ENCODE results near the gene TSPAN18. TPM values are rescaled to one million over a fixed set of nuclear protein-coding genes. Genes with fewer than 3 reads are reported as not detected.

Gene TSPAN18
- total RNA-seq, 1 experiment from 2014 or later = not detected

DNA sequence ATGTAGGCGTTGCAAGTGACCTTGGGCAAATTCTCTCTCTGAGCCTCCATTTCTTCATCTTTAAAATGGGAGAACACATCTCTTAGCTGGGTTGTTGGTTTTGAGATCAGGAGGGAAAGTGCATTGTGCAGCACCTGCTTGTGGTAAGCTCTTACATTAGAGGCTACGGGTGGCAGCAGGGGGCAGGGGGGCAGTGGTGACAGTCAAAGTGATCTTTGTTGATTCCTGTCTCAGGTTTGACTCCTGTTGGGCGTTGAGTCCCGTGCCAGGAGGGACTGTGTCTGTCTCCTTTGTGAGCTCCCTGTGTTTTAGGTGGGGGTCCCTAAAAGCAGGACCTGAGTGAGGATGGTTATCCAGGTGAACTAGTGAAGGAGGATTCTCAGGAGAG, 122.2 kb downstream of the TSPAN18 start:
- no peaks in the 10 kb centered on the region for H3K9me3 ChIP-seq (ENCODE audit: low read length)
- no peak overlapping the region for H3K4me3 ChIP-seq (ENCODE audit: low read length)
- no peak overlapping the region for H3K4me2 ChIP-seq (ENCODE audit: low read length)
- no peak for ATAC-seq
- no peak for DNase-seq
- intact Hi-C loops (cut with micrococcal nuclease) = no loop called here
- H3K4me1 ChIP-seq (ENCODE audit: insufficient read depth, low read length) = peaks cover 14% of the 10 kb centered on the region
- H3K27me3 ChIP-seq (ENCODE audit: low read length) = no peaks in the 10 kb centered on the region
- no TSS peak for BruUV-seq (replicated peaks)
- H3F3A ChIP-seq (ENCODE audit: low read length, unreplicated experiment) = no peaks in the 10 kb centered on the region
- CTCF ChIA-PET = no interaction called here
- POLR2A ChIA-PET (ENCODE audit: unreplicated experiment) = no interaction called here
- H3K27ac ChIP-seq (ENCODE audit: low read length) = no peak overlapping the region
- TF ChIP-seq CTCF (conservative IDR thresholded peaks at IDR 0.05; ENCODE audit: low read depth, low read length) (no peak), EZH2 (IDR thresholded peaks at IDR 0.05; ENCODE audit: low read length, unreplicated experiment) (no peak), EZH2phosphoT487 (IDR thresholded peaks at IDR 0.05; ENCODE audit: borderline replicate concordance, low read length) (no peak)
- H3K79me2 ChIP-seq (ENCODE audit: low read length) = no peaks in the 10 kb centered on the region
- no peak overlapping the region for H2AFZ ChIP-seq (ENCODE audit: low read length)
- no peaks in the 10 kb centered on the region for H4K20me1 ChIP-seq (ENCODE audit: low read length)
- no peaks in the 10 kb centered on the region for H3K9me2 ChIP-seq (replicated peaks; ENCODE audit: low read length)
- H3K9ac ChIP-seq (ENCODE audit: low read length) = no peak overlapping the region
- H3K36me3 ChIP-seq (ENCODE audit: low read depth, low read length) = no peaks in the 10 kb centered on the region

GRCh38 chr11:44849424-44849823, 122.7 kb downstream of the TSPAN18 start:
- Histone ChIP-seq H3K9me3 (ENCODE audit: low read length) (no peaks in the 10 kb centered on the region), H3K27ac (ENCODE audit: low read length) (no peak overlapping the region), H2AFZ (ENCODE audit: low read length) (no peak overlapping the region), H3K36me3 (ENCODE audit: low read depth, low read length) (no peaks in the 10 kb centered on the region), H3K4me1 (ENCODE audit: insufficient read depth, low read length) (peaks cover 18% of the 10 kb centered on the region), H4K20me1 (ENCODE audit: low read length) (no peaks in the 10 kb centered on the region), H3K9ac (ENCODE audit: low read length) (no peak overlapping the region), H3K4me2 (ENCODE audit: low read length) (no peak overlapping the region), H3K79me2 (ENCODE audit: low read length) (no peaks in the 10 kb centered on the region), H3K9me2 (replicated peaks; ENCODE audit: low read length) (no peaks in the 10 kb centered on the region), H3F3A (ENCODE audit: low read length, unreplicated experiment) (no peaks in the 10 kb centered on the region), H3K27me3 (ENCODE audit: low read length) (no peaks in the 10 kb centered on the region), H3K4me3 (ENCODE audit: low read length) (no peak overlapping the region)
- POLR2A ChIA-PET (ENCODE audit: unreplicated experiment) = no interaction called here
- no peak for TF ChIP-seq EZH2 (IDR thresholded peaks at IDR 0.05; ENCODE audit: low read length, unreplicated experiment)
- no peak for TF ChIP-seq EZH2phosphoT487 (IDR thresholded peaks at IDR 0.05; ENCODE audit: borderline replicate concordance, low read length)
- TF ChIP-seq CTCF (conservative IDR thresholded peaks at IDR 0.05; ENCODE audit: low read depth, low read length) = no peak
- CTCF ChIA-PET = no interaction called here
- no TSS peak for BruUV-seq (replicated peaks)
- DNase-seq = no peak
- intact Hi-C loops (cut with micrococcal nuclease) = no loop called here
- ATAC-seq = no peak

DNA sequence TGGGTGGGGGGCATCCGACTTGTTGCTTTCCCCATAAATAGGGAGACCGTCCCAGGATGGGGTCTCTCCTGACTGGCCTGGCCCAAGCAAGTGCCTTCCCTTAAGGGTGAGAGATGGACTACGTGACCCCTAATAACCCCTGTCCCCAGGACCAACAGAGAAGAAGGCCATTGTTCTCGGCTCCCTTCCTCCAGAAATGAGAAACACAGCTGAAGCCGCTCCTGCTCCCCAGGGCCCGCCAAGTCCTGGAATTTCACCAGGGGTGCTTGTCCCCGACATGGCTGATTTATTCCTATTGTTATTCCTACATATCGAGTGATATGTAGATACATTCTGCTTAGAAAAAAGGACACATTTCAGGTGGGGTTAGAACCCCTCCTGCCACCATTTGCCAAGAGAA, 123.2 kb downstream of the TSPAN18 start:
- Histone ChIP-seq H3K9ac (ENCODE audit: low read length) (no peak overlapping the region), H3K36me3 (ENCODE audit: low read depth, low read length) (no peaks in the 10 kb centered on the region), H2AFZ (ENCODE audit: low read length) (no peak overlapping the region), H3K79me2 (ENCODE audit: low read length) (no peaks in the 10 kb centered on the region), H3K9me3 (ENCODE audit: low read length) (no peaks in the 10 kb centered on the region), H3K9me2 (replicated peaks; ENCODE audit: low read length) (no peaks in the 10 kb centered on the region), H3K4me2 (ENCODE audit: low read length) (no peak overlapping the region), H4K20me1 (ENCODE audit: low read length) (no peaks in the 10 kb centered on the region), H3K4me3 (ENCODE audit: low read length) (no peak overlapping the region), H3K27me3 (ENCODE audit: low read length) (no peaks in the 10 kb centered on the region), H3F3A (ENCODE audit: low read length, unreplicated experiment) (no peaks in the 10 kb centered on the region), H3K27ac (ENCODE audit: low read length) (no peak overlapping the region), H3K4me1 (ENCODE audit: insufficient read depth, low read length) (peaks cover 23% of the 10 kb centered on the region)
- ATAC-seq (no peak), DNase-seq (no peak)
- ChIA-PET POLR2A (ENCODE audit: unreplicated experiment) (no interaction called here), CTCF (no interaction called here)
- no TSS peak for BruUV-seq (replicated peaks)
- intact Hi-C loops (cut with micrococcal nuclease) = no loop called here
- TF ChIP-seq EZH2 (IDR thresholded peaks at IDR 0.05; ENCODE audit: low read length, unreplicated experiment) = no peak
- TF ChIP-seq EZH2phosphoT487 (IDR thresholded peaks at IDR 0.05; ENCODE audit: borderline replicate concordance, low read length) = no peak
- no peak for TF ChIP-seq CTCF (conservative IDR thresholded peaks at IDR 0.05; ENCODE audit: low read depth, low read length)
